HG03097 (cell line): ENCODE measurements around the gene CCDC187.
"Not testable (repeated sequence)": the region's sequence is repeated elsewhere in the genome, so short reads cannot be mapped to it uniquely, and the experiment has no call there.

Experiments used
- ATAC-seq: cut with Tn5 transposase; IDR thresholded peaks from one replicate; pipeline ENCODE4 v1.9.1; 2021; ENCODE audit not compliant: unreplicated experiment, low FRiP score

The CCDC187 gene

DNA sequence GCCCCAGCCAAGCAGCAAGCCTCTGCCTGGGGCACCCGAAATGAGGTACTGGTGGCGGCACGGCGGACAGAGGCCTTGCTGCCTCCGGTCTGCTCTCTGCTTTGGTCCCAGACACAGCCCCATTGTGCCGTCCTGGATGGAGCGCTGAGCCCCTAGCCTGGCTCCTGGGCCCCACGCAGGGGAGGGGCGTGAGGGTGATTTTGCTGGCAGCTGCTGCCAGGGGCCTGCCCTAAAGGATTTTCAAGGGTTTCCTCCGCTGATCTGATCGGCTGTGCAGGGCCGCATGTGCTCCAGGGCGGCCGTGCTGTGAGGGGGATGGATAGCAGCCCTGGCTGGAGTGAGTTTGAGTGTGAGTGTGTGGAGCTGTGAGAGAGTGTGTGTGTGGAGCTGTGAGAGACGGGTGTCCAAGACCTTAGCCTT is 24.7 kb upstream of the CCDC187 start:
- ATAC-seq = no peak

DNA sequence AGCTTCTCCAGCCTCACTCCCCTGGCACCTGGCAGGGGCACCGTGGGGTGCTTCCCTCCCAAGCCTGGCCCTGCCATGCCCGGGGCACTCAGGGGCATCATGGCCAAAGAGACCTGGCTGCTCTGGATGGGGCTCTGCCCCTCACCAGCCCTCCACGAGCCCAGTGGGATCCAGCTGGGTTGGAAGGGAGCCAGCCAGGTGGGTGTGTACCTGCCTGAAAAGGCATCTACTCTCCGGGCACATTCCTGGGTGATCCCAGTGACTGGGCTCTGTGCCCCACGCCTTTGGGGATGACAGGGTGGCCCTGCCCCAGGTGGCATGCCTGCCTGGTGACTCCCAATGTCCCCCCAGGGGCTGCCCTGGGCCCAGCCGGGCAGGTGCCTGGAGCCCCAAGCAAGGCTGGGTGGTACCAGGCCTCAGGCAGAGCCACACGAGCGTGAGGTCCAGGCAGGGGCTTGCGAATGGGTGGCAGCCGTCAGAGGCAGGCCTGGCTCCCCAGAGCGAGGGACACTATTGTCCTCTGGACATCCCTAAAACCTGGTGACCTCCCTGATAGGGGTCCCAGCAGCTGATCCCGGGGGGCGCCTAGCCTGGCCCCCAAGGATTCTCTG is 24.2 kb upstream of the CCDC187 start:
- ATAC-seq = no peak

DNA sequence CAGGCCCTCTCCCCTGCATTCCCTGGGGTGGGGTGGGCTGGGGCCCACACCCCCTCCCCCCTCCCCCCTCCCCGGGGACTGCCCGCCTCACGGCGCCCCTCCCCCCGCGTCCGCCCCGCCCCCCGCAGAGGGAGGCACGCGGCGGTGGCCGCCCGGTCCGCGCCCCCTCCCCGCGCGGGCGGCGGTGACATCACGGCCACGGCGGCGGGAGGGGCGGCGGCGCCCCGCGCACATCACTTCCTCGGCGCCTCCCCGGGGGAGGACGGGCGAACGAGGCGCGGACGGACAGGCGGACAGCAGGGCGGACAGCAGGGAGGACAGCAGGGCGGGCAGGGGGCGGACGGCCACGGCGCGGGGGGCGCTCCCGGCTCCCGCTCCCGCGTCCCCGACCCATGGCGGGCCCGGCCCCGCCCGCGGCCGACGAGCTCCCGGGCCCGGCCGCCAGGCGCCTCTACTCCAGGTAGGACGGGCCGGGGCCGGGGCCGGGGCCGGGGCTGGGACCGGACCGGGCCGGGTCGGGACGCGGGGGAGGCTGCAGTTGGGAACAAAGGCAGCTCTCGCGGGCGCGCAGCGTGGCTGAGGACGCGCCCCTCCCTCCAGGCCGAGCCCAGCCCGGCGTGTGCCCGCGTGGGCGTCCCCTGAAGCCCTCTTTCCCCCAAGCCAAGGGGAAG is 23.5 kb upstream of the CCDC187 start, which contains the start of gene GPSM1:
TSS of gene GPSM1 (plus strand) at position 236 of the 671 bp plus-strand sequence. CDS start at position 393, 157 bp downstream.
- no peak for ATAC-seq

DNA sequence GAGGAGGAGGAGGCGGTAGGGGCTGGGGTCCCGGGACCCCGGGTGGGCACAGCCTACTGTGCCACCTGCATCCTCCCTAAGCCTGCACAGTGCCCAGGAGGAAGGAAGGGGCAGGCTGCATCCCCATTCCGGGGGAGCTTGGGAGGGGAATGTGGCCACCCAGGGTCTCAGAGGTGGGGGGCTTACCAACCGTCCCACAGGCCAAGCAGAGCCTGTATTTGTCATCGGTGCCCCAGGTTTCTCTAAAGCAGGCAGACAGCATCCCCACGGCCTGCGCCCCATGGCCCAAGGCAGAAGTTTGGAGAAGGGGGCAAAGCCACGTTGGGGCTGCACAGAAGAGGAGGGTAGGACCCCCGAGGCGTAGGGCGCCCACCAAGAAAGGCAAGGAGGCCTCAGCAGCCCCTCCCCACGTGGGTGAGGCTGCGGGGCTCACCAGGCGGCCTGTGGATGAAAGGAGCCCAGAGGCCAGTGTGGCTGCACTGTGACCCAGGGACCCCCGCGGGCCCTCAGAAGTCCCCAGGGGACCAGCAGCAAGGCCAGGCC is 22.9 kb upstream of the CCDC187 start:
- ATAC-seq = no peak

DNA sequence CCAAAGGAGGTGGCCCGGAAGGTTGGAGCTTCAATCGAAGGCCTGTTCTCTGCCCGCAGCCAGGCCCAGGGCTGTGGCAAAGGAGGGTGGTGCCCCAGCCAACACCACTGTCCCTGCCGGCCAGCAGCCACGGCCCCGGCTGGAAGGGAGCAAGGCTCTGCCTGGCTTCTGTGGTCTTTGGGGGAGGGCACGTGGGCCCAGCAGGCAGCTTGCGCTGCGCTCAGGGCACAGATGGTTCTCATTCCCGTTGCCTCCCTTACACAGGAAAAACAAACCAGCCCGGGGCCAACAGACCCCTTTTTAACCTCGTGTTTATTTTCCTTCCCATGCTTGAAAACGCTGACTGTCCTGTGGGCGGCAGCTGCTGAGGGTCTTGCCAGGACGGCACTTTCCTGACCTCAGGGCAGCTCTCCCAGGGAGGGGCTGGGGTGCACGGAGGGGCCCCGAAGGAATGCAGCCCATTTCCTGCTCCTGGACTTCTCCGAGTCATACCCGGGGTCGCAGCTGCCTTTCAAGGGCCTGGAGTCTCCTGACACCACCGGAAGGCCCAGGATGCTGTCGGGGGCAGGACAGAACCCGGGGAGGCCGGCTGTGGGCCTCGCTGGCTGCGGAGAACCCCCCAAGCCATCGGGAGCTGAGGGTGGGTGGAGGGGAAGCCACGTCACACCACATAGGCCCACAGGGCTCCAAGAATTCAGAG is 22.3 kb upstream of the CCDC187 start:
- no peak for ATAC-seq

DNA sequence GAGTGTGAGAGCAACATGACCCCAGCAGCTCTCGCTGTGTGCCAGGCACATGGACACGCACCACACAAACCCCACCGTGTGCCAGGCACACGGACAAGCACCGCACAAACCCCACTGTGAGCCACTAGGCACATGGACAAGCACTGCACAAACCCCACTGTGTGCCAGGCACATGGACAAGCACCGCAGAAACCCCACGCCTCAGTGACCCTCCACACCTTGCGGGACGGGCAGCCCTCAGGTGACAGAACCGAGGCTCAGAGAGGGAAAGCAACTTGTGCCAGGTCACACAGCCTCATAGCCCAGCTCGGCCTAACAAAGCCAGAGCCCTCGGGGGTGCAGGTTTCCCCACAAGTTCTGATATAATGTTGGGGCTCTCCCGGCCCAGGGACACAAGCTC is 21.5 kb upstream of the CCDC187 start:
- no peak for ATAC-seq

DNA sequence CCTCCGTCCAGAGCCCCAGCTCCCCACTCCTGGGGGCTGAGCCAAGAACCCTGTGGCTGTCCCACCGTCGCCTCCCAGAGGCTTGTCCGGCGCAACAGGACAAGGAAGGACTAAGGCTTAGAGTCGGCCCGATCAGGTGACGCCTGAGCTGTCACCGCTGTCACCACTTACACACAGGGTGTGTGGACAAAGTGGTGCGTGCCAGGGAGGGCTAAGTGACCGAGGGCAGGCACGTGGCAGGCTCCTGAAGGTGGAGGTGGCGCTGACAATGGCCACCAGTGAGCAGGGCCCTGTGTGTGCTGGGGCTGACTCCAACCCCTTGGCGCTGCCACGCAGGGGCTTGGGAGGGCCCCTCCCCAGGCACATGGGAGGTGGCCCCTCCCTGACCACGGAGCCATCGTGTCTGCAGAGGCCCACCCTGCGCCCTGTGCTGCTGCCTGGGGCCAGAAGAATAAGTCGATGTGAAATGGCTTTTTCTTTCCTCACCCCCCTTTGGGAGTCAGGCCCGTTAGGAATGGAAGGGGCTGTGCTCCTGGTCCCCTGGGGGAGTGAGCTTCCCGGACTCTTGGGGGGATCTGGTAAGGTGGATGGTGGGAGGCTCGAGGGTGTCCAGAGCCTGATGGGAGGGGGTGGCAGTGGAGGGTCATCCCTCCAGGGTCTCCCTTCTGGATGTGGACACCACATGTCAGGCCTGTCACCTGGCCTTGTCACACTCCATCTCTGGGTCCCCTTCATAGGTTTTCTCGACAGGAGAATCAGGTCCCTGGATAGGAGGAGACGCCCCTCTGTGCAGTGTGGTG is 20.8 kb upstream of the CCDC187 start:
- ATAC-seq = no peak

- no peak for ATAC-seq
Measured at GRCh38 chr9:136323371-136323789, 19.5 kb upstream of the CCDC187 start.

DNA sequence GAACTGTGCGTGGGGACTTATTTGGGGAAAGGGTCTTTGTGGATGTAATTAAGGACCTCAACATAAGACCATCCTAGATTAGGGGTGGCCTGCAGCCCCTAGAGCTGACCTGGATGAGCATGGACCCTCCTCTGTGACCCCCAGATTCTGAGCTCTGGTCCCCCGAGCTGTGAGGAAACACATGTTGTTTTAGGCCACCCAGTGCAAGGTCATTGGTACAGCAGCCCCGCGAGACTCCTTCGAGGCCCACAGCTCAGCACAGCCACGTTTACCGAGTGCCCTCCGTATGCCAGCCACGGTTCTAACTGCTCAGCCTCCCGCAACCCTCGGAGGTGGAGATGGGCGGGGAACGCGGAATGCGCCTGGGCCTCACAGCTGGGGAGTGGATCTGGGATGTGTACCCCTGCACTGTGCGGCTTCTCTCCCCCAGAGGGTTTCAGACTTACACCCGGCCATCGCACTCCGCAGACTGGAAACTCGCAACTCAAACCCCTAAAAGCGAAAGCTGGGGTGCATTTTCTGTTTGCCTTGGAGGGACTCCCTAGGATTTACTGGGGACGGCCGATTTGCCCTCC is 18.9 kb upstream of the CCDC187 start:
- no peak for ATAC-seq

DNA sequence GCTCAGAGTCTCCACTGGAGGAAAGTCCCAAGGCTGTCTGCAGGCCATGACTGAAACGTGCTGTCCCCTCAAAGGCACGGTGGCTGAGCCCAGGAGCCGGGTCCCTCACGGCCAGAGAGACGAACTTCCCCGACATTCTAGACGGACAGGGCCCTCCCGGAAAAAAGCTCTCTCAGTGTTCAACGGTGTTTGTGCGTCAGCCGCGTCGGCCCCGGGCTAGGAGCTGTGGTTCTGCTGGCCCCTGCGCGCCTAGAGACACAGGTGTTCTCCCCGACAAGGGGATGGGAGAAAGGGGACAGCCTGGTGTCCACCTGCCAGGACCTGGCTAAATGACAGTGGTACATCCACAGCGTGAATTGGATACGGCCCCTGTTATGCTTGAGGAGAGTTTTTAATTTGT is 17.7 kb upstream of the CCDC187 start:
- no peak for ATAC-seq

GRCh38 chr9:136320972-136321371 is 17.1 kb upstream of the CCDC187 start:
- ATAC-seq = not testable (repeated sequence)

DNA sequence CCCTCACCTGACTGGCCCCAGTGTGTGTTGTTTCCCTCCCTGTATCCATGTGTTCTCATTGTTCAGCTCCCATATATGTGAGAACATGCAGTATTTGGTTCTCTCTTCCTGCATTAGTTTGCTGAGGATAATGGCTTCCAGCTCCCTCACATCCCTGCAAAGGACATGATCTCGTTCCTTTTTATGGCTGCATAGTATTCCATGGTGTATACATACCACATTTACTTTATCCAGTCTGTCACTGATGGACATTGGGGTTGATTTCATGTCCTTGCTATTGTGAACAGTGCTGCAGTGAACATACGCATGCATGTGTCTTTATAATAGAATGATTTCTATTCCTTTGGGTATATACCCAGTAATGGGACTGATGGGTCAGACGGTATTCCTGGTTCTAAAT is 16.1 kb upstream of the CCDC187 start:
- not testable (repeated sequence) for ATAC-seq

DNA sequence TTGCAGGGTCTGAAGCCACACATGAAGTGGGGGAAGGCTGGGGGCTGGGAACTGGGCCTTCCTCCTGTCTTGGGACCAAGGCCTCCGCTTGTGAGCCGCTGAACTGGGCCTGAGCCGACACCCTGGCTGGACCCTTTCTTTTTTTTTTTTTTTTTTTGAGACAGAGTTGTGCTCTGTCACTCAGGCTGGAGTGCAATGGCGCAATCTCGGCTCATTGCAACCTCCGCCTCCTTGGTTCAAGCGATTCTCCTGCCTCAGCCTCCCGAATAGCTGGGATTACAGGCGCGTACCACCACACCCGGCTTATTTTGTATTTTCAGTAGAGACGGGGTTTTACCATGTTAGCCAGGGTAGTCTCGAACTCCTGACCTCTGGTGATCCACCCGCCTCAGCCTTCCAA is 15.3 kb upstream of the CCDC187 start:
- not testable (repeated sequence) for ATAC-seq

- ATAC-seq = no peak
Measured at GRCh38 chr9:136318776-136319241, 14.9 kb upstream of the CCDC187 start.

GRCh38 chr9:136318111-136318775 is 14.3 kb upstream of the CCDC187 start:
- ATAC-seq = no peak

DNA sequence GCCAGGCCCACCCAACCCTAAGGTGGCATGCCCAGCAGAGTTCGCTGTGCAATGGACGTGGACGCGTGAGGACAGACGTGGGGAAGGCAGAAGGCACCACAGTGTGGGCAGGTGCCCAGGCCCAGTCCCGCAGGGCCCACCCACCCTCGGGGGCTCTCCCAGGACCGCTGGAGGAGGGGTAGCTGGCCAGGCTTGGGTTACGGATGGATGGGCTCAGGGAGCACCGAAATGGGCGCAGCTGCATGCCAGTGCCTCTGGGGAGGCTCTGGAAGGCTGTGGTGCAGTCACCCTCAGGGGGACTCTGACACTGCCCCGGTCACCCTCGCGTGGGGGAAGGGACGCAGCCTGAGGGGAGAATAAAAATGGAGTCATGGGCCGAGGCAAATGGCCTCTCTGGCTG is 13.8 kb upstream of the CCDC187 start:
- ATAC-seq = no peak

GRCh38 chr9:136316896-136317676 is 13.2 kb upstream of the CCDC187 start:
- ATAC-seq = no peak

GRCh38 chr9:136316271-136316751 is 12.4 kb upstream of the CCDC187 start:
- ATAC-seq = no peak

DNA sequence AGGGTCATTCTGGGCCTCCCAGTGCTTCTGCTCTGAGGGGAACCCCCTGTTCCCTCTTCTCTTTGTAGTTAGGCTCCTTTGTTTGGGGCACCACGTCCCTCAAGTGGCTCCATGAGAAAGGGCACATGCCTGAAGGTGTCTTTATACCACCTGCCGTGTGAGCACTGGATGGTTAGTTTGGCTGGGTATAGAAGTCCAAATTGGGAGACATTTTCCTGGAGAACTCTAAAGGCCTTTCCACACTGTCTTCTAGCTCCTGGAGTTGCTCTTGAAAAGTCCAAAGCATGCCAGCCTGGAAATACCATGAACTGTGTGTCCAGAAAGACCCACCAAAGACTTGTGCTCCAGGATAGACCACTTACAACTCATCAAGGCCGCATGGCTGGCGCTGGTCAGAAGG is 11.1 kb upstream of the CCDC187 start:
- no peak for ATAC-seq
